Measurements from ENCODE around the gene CGREF1.

DNA sequence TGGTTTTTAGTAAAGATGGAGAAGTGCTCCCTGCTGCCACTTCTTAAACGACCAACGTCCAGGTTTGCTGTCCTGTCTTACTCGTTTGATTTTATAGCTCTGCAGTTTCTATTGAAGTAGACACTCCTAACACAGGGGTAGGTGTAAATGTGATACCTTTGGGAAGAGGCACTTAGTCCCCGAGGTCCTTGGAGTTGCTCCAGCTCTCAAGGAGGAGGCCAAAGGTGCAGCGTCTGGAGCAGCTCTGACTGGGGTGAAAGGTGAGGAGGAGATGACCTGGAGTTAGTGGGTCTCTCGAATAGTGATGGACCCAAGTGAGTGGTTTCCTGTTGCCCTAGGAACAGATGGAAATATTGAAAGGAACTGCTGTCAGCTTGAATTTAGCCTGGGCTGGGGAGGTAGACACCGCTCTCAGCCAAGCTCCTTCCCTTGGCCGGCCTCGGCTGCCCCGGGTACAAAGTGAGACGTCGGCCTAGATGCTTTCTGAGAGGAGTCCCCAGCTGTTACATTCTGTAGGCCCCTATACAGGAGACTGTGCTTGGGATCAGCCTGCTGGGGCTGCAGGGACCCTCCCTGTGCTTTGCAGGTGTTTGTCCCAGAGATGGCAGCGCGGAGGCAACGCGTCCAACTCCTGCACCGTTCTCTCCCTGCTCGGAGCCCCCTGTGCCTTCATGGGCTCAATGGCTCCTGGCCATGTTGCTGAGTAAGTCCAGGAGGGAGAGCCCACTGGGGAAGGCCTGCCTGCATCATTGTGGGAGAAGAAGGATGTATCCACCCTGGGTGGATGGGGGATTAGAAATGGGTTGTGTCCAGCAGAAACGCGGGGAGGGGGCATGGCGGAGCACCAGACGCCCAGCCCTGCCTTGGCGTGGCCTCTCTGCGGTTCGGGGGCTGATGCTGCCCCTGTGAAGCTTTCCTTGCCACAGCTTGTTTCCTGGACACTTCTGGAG is 26.9 kb downstream of the CGREF1 start:
- TF ChIP-seq, protein P1, sequence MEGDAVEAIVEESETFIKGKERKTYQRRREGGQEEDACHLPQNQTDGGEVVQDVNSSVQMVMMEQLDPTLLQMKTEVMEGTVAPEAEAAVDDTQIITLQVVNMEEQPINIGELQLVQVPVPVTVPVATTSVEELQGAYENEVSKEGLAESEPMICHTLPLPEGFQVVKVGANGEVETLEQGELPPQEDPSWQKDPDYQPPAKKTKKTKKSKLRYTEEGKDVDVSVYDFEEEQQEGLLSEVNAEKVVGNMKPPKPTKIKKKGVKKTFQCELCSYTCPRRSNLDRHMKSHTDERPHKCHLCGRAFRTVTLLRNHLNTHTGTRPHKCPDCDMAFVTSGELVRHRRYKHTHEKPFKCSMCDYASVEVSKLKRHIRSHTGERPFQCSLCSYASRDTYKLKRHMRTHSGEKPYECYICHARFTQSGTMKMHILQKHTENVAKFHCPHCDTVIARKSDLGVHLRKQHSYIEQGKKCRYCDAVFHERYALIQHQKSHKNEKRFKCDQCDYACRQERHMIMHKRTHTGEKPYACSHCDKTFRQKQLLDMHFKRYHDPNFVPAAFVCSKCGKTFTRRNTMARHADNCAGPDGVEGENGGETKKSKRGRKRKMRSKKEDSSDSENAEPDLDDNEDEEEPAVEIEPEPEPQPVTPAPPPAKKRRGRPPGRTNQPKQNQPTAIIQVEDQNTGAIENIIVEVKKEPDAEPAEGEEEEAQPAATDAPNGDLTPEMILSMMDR (conservative IDR thresholded peaks at IDR 0.05) = no peak
- TF ChIP-seq EZH2 (IDR thresholded peaks at IDR 0.05; ENCODE audit: low read depth) = no peak

All from PC-9 (cell line).